Stimulated activated CD8-positive, alpha-beta memory T cell treated with anti-CD3 and anti-CD28 coated beads, Interleukin-7, amount 100 ng/mL, for 48 hours (primary cell): ENCODE data around the gene TSPYL4.

Experiments
- DNase-seq, 2 donors: peaks; one replicate each; pipeline ENCODE4 v3.0.0-alpha.2; 2020; ENCODE audit warnings: low read depth in 1 of 2; ENCODE audit errors: extremely low read depth in 1 of 2

Gene TSPYL4

DNA sequence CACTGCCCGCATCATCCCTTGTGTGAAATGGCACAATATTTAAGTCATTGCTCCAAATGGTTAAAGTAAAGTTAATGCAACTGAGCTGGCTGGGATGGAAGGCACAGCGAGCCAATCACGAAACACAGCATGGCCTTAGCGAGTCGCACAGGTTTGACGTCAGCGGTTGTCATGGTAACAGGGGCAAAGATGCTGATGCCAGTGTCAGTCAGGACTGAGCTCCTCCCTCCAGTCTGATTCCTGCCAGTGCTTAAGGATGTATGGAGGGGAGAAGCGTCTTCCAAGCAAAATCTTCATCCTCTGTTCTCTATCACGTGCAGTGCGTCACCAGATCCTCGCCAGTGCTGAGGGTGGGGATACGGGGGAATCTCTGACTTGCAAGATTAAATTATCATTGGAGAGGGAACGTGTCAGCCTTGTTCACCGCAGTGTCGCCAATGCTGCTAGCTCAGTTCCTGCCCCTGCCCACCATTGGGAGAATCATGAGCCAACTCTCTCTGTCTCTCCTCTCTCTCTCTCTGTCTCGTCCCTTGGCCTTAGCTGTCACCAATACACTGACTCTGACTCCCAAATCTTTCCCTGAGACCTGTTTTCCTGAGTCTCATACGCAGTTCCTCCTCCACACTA, 24.5 kb downstream of the TSPYL4 start:
- DNase-seq: no peak

DNA sequence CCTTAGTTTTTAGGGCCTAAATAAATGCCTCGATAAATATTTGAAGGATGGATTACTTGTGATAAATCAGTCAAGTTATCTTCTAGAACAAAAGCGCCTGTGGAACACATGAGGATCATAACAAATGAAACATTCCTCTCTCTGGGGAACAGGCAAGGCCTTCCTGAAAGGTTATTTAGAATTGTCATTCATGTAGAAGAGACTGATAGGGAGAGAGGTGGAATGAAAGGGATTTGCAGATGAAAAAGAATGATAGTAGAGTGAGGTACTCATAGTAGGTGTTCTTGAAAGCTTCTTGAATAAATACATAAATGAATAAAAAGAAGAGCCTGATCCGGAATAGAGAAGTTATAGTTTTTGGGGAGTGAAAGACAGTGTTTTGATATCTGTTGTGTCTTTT, 30.5 kb downstream of the TSPYL4 start:
- no peak for DNase-seq

DNA sequence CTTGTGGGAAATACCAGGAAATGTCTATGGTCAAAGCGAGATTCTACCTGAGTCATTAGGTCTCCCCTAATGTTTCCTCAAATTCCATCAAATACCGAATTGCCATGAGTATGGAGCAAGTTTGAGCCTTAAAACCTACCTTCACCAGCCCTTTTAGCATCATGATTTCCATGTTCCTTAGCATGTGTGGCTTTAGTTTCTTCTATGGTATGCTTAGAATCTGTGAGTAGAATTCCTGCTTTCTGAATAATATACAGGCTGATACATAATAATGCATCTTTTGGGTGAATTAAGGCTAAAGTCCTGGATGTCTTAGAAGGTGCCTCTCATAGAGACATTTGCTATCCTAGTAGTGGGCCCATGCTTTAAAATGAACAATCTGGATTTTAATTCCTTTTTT, 32.0 kb downstream of the TSPYL4 start:
- DNase-seq: no peak

DNA sequence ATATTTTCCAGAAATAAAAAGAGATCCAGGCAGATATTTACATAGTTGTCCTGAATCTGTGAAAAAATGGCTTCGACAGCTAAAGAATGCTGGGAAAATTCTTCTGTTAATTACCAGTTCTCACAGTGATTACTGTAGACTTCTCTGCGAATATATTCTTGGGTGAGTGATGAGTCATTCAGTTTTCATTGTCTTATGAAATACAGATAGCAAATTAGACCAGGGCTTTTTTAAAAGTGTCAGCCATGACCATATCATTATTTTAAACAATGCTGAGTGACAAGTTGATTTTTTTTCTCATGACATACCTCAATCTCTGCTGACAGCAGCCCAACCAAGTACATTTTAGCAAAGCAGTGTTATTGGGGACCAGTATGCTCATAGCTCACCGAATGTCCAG, 32.8 kb downstream of the TSPYL4 start:
- DNase-seq: no peak

DNA sequence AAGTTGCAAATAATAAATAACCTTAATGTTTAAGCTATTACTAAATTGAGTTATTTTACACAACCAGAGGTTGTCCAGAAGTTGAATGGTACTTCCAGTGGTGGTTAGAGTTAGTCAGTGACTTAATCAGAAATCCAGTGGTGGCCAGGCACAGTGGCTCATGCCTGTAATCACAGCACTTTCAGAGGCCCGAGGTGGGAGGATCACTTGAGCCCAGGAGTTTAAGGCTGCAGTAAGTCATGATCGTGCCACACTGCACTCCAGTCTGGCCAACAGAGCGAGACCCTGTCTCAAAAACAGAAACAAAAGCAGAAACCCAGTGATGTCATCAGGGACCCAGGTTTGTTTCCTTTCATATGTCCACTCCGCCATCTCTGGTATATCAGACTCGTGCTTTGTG, 35.0 kb downstream of the TSPYL4 start:
- DNase-seq: no peak

DNA sequence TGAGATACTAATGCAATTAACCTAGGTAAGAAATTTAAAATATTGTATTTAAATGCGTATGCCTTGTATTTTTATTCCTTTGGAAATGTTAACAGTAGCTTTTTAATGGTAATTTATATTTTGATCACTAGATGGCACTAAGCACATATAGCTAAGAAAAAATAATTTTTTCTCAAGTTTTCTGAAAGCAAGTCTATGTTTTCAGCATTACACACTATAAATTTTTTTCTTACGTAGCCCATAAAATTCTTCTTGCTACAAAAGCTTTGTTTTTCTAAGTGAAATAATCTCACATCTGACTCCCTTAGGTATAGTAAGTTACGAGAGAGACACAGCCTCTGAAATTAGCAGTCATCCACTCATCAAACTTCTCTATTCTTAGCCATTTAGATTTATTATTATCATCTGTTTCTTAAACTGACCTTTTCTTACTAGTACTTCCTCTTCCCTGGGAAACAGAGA, 35.7 kb downstream of the TSPYL4 start:
- no peak for DNase-seq

DNA sequence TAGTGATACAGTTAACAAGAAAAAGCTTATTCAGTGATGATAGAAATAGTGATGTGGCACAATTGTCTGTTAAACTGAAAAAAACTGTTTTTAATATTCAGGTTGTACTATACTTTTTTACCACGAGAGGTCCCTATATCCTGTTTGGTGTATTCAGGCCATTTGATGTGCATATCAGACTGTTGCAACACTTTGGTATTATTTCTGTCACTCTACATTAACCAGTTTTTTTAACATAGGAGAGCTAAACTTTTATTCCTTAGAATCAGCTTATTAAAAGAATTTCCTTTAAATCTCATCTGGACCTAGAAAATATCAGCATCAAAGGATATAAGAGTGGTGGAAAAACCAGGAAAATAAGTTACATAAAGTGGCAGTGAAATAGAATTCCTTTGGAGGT, 36.8 kb downstream of the TSPYL4 start:
- DNase-seq: no peak

DNA sequence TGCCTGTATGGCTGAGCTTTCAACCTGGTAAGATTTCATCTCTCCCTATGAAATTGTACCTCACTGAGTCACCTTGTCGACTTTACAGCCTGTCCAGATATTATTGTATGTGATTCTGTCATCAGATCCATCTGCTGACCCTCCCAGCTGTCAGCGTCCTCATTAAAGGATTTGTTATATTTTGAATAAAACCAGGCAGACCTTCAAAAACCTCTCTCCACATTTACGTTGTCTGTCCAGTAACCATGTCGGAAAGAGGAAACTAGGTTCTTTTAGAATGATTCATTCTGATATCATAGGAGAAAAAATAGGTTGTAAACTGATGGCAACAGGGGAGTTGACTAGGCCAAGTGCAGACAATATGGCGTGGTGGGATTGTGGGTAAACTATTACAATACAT, 38.5 kb downstream of the TSPYL4 start:
- no peak for DNase-seq

DNA sequence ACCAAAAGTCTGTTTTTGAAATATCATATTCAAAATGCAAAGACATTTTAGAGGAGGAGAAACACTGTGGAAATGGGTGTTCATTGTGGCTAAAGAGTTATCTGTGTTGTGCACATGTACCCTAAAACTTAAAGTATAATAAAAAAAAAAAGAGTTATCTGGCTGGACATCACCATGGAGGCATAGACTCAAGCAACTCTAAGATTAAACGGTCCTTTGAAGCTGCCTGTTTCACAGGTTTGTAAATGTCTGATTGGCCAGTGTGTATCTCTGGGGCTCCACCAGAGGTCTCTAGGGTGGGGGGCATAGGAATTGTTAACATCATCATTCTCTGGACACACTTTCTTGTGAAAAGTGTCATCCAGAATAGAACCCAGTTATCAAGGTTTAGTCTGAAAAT, 39.2 kb downstream of the TSPYL4 start:
- DNase-seq: no peak

DNA sequence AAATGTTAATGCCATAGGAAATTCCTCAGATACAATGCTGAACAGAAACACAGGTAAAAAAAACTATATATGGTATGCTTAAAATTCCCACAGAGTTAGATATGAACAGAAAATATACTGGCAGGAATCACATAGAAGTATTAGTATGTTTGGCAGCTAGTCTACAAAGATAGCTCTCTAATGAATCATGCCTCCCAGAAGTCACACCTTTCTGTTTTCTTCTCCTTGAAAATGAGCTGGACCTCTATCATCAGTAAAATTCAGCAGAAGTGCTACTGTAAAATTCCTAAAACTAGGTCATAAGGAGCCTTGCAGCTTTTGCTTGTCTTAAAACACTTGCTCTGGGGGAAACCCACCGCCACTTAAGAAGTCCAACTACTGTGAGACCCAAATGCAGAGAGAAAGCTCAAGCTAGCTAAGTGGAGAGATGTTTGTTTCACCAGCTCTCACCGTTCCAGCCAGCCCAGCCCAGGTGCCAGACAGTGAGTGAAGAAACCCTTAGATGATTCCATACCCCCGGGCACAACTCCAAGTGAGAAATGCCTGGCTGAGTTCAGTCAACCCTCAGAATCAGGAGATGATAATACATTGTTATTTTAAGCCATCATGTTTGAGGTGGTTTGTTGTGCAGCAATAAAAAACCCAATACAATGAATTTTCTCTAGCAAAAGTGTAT, 43.0 kb downstream of the TSPYL4 start:
- no peak for DNase-seq

DNA sequence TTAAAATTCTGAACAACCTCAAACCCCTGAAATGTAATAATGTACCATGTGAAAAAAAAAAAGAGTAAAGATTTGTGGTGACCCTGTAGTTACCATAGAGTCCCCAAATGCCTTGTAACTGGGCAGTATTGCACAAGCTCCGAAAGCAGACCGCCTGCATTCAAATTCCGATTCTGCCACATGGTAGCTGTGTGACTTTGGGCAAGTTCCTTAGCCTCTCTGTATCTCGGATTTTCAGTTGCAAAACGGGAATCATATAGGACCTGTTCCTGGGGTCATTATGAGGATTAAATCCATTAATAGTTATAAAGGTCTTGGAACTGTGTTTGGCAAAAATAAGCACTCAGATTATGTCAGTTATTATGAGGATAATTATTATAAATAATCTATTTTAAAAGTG, 43.6 kb downstream of the TSPYL4 start:
- DNase-seq: no peak

DNA sequence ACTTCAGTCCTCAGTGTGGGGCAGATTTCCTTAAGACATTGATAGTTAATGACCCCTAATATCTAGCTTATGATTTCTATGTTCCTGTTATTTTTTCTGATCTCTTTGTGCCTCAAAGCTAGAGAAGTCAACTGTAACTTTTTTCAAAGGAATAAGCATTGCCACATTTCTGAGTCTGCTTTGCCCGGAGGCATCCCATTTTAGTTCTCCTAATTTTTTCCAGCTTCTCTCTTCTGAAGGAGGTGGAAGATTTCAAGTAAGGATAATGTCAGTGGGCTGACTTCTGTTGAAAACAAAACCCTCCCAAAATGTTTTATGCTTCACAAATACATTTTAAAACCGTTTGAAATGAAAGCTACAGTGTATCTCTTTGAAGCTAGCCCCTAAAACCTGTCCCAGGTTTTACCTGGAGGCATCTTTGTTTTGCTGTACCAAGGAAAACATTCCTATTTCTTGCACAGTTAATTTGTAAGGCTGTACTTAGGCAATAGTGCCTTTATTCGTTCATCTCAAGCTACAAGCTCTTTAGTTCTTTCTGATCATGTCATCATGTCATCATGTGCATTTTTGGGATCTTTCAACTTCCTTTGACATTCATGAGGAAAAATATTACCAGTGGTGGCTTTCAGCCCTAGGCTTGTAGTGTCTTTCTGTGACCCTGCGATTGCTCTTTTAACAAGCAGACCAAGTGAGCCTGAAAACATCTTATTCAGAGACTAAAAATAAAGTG, 45.7 kb downstream of the TSPYL4 start:
- DNase-seq: no peak

DNA sequence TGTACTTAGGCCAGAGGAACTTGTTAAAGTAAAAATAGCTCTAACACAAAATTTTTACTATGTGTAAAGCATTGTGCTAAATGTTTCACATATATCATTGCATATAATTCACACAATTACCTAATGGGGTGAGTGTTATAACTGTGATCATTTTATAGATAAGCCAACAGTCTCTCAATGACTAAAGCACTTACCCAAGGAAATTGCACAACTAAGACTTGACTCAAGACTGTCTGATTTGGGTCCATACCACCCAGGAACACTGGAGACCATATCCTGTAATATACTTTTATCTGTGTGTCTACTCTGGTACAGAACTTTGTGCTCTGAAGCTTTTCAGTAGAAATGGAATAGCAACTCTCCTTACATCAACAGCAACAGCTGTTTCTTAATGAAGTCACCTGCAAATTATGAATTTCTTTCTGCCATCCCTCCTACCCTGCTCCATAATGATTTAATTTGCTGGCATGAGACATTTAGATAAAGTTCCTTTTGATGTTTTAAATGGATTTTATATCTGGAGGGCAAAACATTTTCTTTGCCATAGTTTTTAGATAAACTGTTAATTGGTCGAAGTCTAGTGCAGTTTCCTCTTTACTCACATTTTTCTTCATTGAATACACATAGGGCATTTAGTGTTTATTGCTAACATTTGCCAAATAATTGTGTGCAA, 47.5 kb downstream of the TSPYL4 start:
- no peak for DNase-seq

DNA sequence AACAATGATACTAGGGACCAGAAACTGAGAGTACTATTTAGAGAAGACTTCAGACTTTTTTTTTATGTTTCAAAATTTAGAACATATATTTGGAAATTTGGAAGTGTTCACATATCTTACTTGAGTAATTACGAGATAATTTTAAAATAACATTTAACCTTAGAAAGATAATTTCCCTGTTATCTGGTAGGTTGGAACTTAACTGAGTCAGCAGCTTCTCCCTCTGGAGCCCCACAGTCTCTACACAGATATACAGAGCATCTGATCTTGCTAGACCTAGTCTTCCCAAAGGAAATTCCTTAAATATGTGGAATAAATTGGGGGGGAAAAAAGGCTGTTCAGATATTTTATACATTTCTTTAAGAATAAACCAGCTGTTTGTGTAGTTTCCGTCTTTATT, 48.6 kb downstream of the TSPYL4 start:
- DNase-seq: no peak

DNA sequence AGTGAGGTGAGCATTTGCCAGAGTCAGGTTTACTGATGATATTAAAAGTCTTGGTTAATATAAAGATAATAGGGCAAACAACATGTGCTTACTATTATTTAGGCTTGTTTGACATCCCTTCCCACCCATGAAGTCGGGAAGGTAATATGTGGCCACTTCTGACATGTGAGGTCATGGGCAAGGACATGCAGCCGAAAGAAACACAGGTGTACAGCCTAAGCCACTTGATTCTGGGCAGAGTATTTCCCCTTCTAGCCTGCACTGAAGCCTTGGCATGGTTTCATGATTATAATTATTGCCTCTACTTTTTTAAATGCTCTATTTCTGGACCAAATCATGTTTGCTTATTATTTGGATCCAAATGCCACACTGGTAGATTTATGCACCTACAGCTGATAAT, 52.3 kb downstream of the TSPYL4 start:
- DNase-seq: no peak

DNA sequence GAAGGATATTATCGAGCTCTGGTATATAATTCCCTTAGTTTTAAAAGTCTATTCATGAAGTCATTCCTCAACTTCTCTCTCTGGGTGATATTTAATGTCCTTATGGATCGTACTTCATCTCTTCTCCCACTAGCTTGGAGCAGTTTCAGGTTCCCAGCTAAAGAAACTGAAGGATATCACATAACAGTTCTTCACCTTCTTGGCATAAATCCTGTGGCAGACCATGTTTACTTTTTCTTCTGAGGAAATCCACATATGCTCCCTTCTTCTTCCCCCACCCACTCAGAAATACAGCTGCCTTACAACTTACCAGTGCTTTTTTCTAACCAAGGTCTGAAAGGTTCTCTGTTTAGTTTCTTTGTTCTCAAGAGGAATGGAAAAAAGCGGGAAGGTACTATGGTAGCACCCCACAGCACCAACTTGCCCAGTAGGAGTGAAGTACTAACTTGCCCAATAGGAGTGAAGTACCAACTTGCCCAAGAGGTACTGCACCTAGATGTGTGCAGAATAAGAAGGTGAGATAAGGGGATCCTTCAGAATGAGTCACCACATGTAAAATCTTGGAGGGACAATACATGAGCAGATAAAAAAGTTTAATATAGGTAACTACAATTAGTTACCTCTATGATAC, 53.1 kb downstream of the TSPYL4 start:
- DNase-seq: no peak
